ENCODE results near the gene POMGNT1. TPM values are rescaled to one million over a fixed set of nuclear protein-coding genes. Genes with fewer than 3 reads are reported as not detected.

The POMGNT1 gene
- total and polyA plus RNA-seq, 2 of the 13 experiments (the other 11 are each of a cell fraction or from before 2014, with no cell fraction given): 33.9 to 46.8 TPM

DNA sequence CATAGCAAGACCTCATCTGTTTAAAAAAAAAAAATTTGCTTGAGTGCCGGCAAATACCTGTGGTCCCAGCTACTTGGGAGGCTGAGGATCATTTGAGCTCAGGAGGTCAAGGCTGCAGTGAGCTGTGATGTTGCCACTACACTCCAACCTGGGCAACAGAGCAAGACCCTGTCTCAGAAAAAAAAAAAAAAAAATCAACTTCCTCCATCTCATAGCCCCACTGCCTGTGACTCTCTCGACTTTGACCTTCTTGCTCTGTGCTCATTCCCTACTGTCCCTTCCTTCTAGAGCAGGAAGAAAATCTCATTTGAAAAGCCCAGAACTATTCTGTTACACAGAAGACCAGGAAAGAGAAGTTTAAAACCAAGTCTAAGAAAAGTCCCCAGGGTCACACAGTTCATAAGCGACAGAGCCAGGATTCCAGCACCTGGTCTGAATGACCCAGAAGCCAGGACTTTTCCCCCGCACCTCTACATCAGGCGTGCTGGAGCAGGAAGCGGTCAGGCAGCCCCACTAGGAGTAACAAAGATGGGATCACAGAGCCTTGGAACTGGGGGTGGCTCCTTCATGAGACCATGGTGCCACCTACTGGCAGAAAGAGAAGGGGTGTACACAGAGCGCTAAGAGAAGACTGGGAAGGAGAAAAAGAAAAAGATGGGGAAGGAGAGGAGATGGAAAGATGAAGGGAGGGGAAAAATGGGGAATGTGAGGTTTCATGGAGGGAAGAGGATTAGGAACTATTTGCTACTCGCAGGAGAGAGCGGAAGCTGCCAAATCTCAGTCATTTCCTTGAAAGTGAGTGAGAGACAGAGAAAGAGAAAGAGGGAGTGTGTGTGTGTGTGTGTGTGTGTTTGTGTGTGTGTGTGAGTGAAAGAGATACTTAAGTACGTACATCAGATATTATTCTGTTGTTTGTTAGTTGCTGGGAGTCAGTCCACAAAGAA is 18.8 kb downstream of the POMGNT1 start (continued):
- 0 out of 2 replicates have a peak, but pooled peaks have one; percentile 64 for TF ChIP-seq ZNF34 (CRISPR knock-in tag; IDR thresholded peaks at IDR 0.05; ENCODE audit: borderline replicate concordance)
- TF ChIP-seq, protein P1, sequence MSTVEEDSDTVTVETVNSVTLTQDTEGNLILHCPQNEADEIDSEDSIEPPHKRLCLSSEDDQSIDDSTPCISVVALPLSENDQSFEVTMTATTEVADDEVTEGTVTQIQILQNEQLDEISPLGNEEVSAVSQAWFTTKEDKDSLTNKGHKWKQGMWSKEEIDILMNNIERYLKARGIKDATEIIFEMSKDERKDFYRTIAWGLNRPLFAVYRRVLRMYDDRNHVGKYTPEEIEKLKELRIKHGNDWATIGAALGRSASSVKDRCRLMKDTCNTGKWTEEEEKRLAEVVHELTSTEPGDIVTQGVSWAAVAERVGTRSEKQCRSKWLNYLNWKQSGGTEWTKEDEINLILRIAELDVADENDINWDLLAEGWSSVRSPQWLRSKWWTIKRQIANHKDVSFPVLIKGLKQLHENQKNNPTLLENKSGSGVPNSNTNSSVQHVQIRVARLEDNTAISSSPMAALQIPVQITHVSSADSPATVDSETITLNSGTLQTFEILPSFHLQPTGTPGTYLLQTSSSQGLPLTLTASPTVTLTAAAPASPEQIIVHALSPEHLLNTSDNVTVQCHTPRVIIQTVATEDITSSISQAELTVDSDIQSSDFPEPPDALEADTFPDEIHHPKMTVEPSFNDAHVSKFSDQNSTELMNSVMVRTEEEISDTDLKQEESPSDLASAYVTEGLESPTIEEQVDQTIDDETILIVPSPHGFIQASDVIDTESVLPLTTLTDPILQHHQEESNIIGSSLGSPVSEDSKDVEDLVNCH (CRISPR knock-in tag; IDR thresholded peaks at IDR 0.05): no peak
- TF ChIP-seq FOXA1 (IDR thresholded peaks at IDR 0.05): no peak
- TF ChIP-seq FOXA1 (CRISPR knock-in tag; IDR thresholded peaks at IDR 0.05): peak; percentile 86
- TF ChIP-seq SAFB2 (CRISPR knock-in tag; IDR thresholded peaks at IDR 0.05; ENCODE audit: borderline replicate concordance, low read depth): no peak
- no peak for TF ChIP-seq SIN3B (IDR thresholded peaks at IDR 0.05; ENCODE audit: low read length)
- peak; percentile 88 for TF ChIP-seq RAD21 (CRISPR knock-in tag; IDR thresholded peaks at IDR 0.05)
- no peak for TF ChIP-seq ARNTL (CRISPR knock-in tag; IDR thresholded peaks at IDR 0.05)
- TF ChIP-seq MXD4 (CRISPR knock-in tag; IDR thresholded peaks at IDR 0.05): no peak
- no peak for TF ChIP-seq ZBTB7B (CRISPR knock-in tag; IDR thresholded peaks at IDR 0.05)
- TF ChIP-seq JUN (CRISPR knock-in tag; IDR thresholded peaks at IDR 0.05): peak; percentile 38; the same call in 1 of the 2 replicates
- TF ChIP-seq SMYD3 (CRISPR knock-in tag; IDR thresholded peaks at IDR 0.05): no peak
- TF ChIP-seq FOSL2 (CRISPR knock-in tag; IDR thresholded peaks at IDR 0.05): no peak
- 0 out of 2 replicates have a peak, but pooled peaks have one; percentile 38 for TF ChIP-seq JUNB (CRISPR knock-in tag; IDR thresholded peaks at IDR 0.05; ENCODE audit: borderline replicate concordance)
- TF ChIP-seq ZNF510 (CRISPR knock-in tag; IDR thresholded peaks at IDR 0.05; ENCODE audit: low read depth): no peak
- 0 out of 2 replicates have a peak, but pooled peaks have one; percentile 21 for TF ChIP-seq ZZZ3 (CRISPR knock-in tag; IDR thresholded peaks at IDR 0.05; ENCODE audit: borderline replicate concordance)
- TF ChIP-seq, protein P2, sequence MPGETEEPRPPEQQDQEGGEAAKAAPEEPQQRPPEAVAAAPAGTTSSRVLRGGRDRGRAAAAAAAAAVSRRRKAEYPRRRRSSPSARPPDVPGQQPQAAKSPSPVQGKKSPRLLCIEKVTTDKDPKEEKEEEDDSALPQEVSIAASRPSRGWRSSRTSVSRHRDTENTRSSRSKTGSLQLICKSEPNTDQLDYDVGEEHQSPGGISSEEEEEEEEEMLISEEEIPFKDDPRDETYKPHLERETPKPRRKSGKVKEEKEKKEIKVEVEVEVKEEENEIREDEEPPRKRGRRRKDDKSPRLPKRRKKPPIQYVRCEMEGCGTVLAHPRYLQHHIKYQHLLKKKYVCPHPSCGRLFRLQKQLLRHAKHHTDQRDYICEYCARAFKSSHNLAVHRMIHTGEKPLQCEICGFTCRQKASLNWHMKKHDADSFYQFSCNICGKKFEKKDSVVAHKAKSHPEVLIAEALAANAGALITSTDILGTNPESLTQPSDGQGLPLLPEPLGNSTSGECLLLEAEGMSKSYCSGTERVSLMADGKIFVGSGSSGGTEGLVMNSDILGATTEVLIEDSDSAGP (CRISPR knock-in tag; IDR thresholded peaks at IDR 0.05; ENCODE audit: borderline replicate concordance): no peak
- TF ChIP-seq NFE2 (CRISPR knock-in tag; IDR thresholded peaks at IDR 0.05): no peak
- TF ChIP-seq TOPORS (CRISPR knock-in tag; IDR thresholded peaks at IDR 0.05): no peak
- TF ChIP-seq ZNF577 (CRISPR knock-in tag; IDR thresholded peaks at IDR 0.05; ENCODE audit: borderline replicate concordance, low read depth): no peak

Measured in HepG2 (cell line).